ENCODE results near the gene PHRF1.

DNA sequence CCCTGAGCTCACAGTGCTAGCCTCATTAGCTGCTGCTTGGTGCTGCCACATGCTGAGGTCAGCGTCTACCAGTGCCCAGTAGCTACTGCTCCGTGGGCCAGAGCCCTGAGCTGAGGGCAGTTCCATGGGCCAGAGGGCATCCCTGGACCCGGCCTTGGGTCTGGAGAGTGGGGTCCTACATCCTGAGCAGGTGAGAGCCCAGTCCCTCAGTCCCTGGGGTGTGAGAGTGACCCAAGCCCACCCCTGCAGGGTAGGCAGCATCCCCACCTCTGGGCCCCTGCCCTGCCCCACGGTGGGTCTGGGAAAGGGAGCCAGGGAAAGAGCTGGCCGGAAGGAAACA lies 25.6 kb upstream of the PHRF1 start:
- TF ChIP-seq, protein P1, sequence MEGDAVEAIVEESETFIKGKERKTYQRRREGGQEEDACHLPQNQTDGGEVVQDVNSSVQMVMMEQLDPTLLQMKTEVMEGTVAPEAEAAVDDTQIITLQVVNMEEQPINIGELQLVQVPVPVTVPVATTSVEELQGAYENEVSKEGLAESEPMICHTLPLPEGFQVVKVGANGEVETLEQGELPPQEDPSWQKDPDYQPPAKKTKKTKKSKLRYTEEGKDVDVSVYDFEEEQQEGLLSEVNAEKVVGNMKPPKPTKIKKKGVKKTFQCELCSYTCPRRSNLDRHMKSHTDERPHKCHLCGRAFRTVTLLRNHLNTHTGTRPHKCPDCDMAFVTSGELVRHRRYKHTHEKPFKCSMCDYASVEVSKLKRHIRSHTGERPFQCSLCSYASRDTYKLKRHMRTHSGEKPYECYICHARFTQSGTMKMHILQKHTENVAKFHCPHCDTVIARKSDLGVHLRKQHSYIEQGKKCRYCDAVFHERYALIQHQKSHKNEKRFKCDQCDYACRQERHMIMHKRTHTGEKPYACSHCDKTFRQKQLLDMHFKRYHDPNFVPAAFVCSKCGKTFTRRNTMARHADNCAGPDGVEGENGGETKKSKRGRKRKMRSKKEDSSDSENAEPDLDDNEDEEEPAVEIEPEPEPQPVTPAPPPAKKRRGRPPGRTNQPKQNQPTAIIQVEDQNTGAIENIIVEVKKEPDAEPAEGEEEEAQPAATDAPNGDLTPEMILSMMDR (IDR thresholded peaks at IDR 0.05): no peak
- TF ChIP-seq POLR2A (IDR thresholded peaks at IDR 0.05): no peak
